Subcutaneous abdominal adipose tissue (tissue), 5 donors: Measurements from ENCODE around the gene ANGPT4.

Experiments
- H3K27ac ChIP-seq: one replicate; pipeline ENCODE4 v1.7.0; 2013; ENCODE audit warnings: low read depth, mild to moderate bottlenecking, inconsistent platforms, low read length, moderate library complexity
- H3K27me3 ChIP-seq, 5 donors: one replicate each; pipeline ENCODE4 v1.7.0; 2013; ENCODE audit warnings: low read length in 5 of 5, inconsistent platforms in 1 of 5; ENCODE audit not compliant: control insufficient read depth in 5 of 5, insufficient read depth in 4 of 5
- H3K36me3 ChIP-seq, 5 donors: one replicate each; pipeline ENCODE4 v1.7.0; 2013; ENCODE audit warnings: low read length in 5 of 5; ENCODE audit not compliant: control insufficient read depth in 5 of 5, insufficient read depth in 5 of 5
- H3K4me1 ChIP-seq, 5 donors: one replicate each; pipeline ENCODE4 v1.7.0; 2013; ENCODE audit warnings: low read length in 5 of 5, mild to moderate bottlenecking in 3 of 5, moderate library complexity in 1 of 5; ENCODE audit not compliant: control insufficient read depth in 5 of 5, insufficient read depth in 5 of 5
- H3K4me3 ChIP-seq, 5 donors: one replicate each; pipeline ENCODE4 v1.7.0; 2013; ENCODE audit warnings: low read length in 5 of 5, low read depth in 1 of 5
- H3K9ac ChIP-seq, 5 donors: one replicate each; pipeline ENCODE4 v1.7.0; 2013; ENCODE audit warnings: low read length in 5 of 5, mild to moderate bottlenecking in 4 of 5, moderate library complexity in 3 of 5
- H3K9me3 ChIP-seq, 5 donors: one replicate each; pipeline ENCODE4 v1.7.0; 2013; ENCODE audit warnings: low read length in 5 of 5; ENCODE audit not compliant: control insufficient read depth in 5 of 5
- donor health status: healthy.
- donor health status: healthy.
- donor health status: healthy.
- donor health status: healthy.
- donor health status: healthy.

Gene ANGPT4

DNA sequence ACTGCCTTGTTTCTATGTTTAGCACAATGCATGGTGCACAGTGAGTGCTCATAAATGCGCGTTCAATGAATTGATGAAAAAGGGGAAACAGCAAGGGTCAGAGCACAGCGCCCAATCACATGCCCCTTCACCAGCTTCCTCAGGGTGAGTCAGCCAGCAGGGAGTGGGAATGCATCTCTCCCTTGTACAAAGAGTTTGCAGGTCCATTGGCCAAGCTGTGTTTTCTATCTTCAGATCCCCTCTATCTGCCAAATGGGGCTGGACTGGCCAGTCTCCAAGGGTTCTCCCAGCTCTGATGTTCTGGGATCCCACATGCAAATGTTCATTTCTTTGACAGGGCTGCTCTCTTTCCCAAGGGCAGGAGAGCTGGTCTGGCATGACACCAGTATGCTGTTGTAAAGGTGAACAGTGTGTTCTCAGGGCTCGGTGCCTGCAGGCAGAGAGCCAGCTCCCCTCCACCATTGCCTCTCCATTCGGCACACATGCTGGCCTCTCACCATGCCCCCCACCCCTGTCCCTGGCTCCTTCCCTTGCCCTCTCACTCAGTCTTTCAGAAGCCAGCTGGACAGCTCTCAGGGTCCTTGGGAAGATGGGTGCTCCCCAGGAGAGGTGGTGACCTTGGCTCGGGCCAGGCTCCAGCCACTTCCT is 25.0 kb downstream of the ANGPT4 start:
- H3K4me1 ChIP-seq = peaks cover 3 to 21% (median 19%) of the 10 kb centered on the region in 5 donors

DNA sequence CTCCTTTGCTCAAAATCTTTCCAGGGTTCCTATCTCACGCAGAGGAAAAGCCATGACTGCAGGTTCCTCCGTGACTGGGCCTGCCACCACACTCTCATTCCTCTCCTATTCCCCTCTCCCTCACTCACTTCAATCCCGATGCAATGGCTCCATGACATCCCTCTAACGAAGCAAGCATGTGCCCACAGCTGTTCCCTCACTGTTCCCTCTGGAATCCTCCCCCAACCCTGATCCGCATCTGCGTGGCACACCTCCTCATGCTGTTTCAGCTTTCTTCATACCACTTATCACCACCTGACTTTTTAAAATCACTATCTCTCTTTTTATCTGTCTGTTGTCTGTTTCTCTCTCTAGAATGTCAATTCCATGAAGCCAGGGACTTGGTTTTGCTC is 25.5 kb downstream of the ANGPT4 start:
- Histone ChIP-seq H3K4me1 (peaks cover 3 to 22% (median 19%) of the 10 kb centered on the region in 5 donors), H3K27ac (no peak overlapping the region), H3K9ac (no peak overlapping the region), H3K4me3 (no peak overlapping the region), H3K9me3 (no peaks in the 10 kb centered on the region), H3K27me3 (peaks cover 0 to 3% (median 0%) of the 10 kb centered on the region in 5 donors), H3K36me3 (no peaks in the 10 kb centered on the region)

More for the DNA sequence above, 25.0 kb downstream of the ANGPT4 start:
- peak overlapping the region in 1 of 5 donors; percentile 24 for H3K4me3 ChIP-seq
- no peak overlapping the region for H3K9ac ChIP-seq
- no peak overlapping the region for H3K27ac ChIP-seq
- peaks cover 0 to 3% (median 0%) of the 10 kb centered on the region in 5 donors for H3K27me3 ChIP-seq
- no peaks in the 10 kb centered on the region for H3K36me3 ChIP-seq
- H3K9me3 ChIP-seq = no peaks in the 10 kb centered on the region

DNA sequence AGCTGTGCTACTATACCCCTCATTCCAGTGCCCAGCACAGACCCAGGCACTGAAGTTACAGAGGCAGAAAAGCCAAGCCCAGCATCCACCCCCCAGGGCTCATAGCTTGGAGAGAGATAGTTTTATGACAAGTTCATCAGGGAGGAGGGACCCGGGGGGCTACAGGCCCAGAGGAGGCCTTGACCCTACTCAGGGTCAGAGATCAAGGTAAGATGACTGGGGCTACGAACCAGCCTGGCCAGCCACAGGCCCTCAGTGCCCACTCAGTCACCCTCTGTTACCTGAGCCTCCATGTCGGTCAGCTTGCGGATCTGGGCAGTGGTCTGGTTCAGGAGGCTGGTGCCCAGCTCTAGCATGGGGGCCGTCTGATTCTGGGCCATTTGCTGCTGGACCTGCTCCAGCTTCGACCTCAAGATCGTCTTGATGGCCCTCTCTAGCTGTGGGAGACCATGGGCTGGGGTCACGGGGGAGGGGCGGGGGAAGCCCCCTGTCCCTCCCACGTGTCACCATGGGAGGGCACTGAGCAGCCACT is 26.1 kb downstream of the ANGPT4 start:
- Histone ChIP-seq H3K9me3 (no peaks in the 10 kb centered on the region), H3K36me3 (no peaks in the 10 kb centered on the region), H3K27me3 (peaks cover 0 to 5% (median 0%) of the 10 kb centered on the region in 5 donors), H3K9ac (no peak overlapping the region), H3K27ac (no peak overlapping the region), H3K4me1 (peaks cover 3 to 29% (median 25%) of the 10 kb centered on the region in 5 donors), H3K4me3 (no peak overlapping the region)

DNA sequence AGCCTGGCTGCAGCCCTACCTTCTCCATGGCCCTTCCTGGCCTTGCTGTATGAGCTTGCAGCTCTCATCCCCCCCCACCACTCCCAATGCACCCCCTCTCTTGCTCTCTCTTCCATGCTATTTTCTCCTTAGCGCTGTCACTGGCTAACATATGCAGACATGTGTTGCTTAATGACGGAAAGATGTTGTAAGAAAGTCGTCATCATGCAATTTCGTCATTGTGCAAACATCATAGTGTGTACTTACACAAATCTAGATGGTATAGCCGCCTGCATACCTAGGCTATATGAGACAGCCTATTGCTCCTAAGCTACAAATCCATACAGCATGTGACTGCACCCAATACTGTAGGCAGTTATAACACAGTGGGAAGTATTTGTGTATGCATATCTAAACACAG is 27.0 kb downstream of the ANGPT4 start:
- Histone ChIP-seq H3K27me3 (peaks cover 0 to 10% (median 0%) of the 10 kb centered on the region in 5 donors), H3K4me3 (no peak overlapping the region), H3K9me3 (no peaks in the 10 kb centered on the region), H3K9ac (no peak overlapping the region), H3K4me1 (peaks cover 3 to 32% (median 28%) of the 10 kb centered on the region in 5 donors), H3K27ac (no peak overlapping the region), H3K36me3 (no peaks in the 10 kb centered on the region)

DNA sequence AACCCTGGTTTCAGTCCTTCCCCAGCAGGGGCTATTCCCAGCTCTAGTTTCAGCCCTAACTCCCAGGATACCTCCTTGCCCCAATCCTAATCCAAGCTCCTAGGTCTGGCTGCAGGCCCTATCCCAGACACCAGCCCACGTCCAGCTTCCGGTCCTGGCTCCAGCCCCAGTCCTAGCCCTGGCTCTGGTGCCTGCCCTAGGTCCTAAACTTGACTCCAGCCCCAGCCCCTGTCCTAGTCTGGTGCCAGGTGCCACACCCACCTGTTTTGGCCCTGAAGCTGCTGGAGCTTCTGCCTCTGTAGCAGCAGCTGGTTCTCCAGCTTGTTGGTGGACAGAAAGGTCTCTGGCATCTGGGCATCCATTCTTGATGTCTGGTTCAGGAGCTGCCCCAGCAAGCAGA is 28.1 kb downstream of the ANGPT4 start:
- Histone ChIP-seq H3K9me3 (no peaks in the 10 kb centered on the region), H3K36me3 (no peaks in the 10 kb centered on the region), H3K27me3 (peaks cover 0 to 10% (median 0%) of the 10 kb centered on the region in 5 donors), H3K9ac (no peak overlapping the region), H3K4me1 (peaks cover 3 to 32% (median 28%) of the 10 kb centered on the region in 5 donors), H3K4me3 (no peak overlapping the region), H3K27ac (no peak overlapping the region)

DNA sequence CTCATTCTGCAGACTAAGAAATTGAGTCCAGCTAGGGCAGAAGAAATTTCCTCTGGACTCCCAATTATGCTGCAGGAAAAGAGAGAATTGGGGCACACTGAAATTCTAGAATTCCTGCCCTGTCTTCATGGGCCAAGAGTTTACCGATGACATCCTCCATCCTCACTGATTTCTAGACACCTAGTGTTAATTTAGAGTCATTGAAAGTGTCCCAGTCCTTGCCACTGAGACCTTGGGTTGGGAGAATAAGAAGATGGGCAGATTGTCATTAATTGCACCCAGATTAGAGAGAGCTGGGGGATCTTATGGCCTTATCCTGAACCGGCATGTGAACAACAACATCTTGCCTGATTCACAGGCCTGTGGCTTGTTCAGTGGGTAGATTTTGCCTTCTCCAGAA is 29.0 kb downstream of the ANGPT4 start:
- peaks cover 3 to 32% (median 28%) of the 10 kb centered on the region in 5 donors for H3K4me1 ChIP-seq
- no peak overlapping the region for H3K27ac ChIP-seq
- no peaks in the 10 kb centered on the region for H3K36me3 ChIP-seq
- H3K9me3 ChIP-seq = no peaks in the 10 kb centered on the region
- no peak overlapping the region for H3K9ac ChIP-seq
- peaks cover 0 to 10% (median 0%) of the 10 kb centered on the region in 5 donors for H3K27me3 ChIP-seq
- no peak overlapping the region for H3K4me3 ChIP-seq

DNA sequence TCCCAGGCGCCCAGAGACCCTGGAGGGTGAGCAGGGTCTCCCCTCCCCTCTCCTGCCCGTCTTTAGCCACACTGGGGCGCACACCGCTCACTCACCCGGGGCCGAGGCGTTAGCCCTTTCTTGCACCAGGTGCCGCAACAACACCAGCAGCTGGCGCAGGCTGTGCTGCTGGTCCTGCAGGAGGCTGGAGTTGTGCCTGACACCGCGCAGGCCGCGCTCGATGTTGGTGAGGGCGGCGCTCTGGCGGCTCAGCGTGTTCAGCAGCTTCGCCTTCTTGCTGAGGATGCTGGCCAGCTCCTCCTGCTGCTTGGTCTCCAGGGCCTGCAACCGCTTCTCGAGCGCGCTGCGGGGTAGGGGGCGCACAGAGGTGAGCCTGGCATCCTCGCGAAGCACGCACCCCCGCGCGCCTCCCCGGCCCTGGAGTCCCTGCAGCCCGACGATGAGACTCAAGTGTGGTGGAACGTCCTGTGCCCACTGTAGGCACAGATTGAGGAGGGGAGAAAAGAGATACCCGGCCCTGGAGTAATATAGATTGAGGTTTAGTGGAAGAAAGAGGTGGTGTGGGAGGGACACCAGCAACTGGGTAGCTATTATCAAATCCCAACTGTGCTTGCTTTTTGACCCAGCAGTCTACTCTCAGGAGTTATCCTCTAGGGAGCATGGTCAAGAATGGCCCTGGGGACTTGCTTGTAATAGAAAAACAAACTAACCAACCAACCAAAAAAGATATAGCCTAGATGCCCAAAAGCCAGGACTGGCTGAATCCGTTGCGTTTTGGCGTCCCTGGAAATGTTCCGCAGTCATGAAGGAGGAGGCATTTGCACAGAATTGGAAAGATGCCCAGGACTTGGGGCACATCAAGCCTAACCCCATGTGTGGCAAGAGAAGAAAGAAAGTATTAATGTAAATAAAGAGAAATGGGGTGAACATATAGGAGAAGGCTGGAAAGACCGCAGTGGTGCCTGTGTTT is 30.9 kb downstream of the ANGPT4 start:
- Histone ChIP-seq H3K27me3 (peaks cover 0 to 7% (median 2%) of the 10 kb centered on the region in 5 donors), H3K36me3 (no peaks in the 10 kb centered on the region), H3K4me3 (no peak overlapping the region), H3K9me3 (no peaks in the 10 kb centered on the region), H3K27ac (no peak overlapping the region), H3K4me1 (peaks cover 0 to 16% (median 15%) of the 10 kb centered on the region in 5 donors), H3K9ac (no peak overlapping the region)

DNA sequence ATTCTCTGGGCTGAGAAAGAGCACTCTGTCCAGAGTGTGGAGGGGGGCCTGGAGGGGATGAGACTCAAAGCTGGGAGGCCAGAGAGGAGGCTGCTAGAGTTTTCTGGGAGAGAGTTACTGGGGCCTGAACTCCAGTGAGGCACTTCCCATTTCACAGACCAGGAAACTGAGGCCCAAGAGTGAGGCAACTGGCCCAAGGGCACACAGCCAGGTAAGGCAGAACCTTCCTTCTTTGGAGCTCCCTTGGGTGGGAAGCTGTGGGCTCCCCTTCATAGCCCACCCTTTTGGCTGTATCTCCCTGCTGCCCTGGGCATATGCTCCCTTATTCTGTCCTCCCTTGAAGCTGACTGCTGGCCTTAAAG is 34.4 kb downstream of the ANGPT4 start:
- Histone ChIP-seq H3K4me3 (no peak overlapping the region), H3K9me3 (no peaks in the 10 kb centered on the region), H3K36me3 (no peaks in the 10 kb centered on the region), H3K4me1 (peaks cover 0 to 11% (median 10%) of the 10 kb centered on the region in 5 donors), H3K9ac (no peak overlapping the region), H3K27me3 (peaks cover 0 to 7% (median 2%) of the 10 kb centered on the region in 5 donors), H3K27ac (no peak overlapping the region)

DNA sequence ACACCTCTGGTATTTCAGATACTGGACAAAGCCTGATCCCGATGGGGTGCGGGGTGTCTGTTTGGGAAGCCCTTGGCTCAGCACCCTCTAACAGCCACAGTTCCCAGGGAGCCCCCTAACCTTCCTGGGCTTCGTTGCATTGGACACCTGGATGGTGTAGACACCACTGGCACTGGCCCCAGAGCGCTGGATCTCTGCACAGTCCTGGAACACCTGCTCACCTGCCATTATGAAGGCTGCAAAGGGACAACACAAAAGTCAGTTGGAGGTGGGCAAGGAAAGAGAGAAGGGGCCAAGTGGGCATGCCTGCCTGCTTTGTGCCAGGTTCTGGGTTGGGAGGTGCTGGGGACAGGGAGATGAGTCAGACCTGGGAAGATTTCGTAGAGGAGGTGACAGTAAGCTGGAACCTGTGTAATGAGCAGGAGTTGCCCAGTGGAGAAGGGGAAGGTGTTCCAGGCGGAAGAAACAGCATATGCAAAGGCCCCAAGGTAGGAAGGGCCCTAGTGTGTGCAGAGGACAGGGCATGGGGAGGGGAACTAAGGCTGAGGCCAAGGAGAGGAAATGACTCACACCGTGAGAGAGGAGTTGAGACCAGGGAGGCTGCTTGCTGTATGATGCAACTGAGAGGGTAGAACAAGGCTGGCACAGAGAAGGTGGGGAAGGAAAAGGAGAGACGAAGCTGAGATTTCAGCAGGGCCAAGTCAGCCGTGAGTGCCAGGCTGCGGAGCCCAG is 34.9 kb downstream of the ANGPT4 start:
- Histone ChIP-seq H3K27me3 (peaks cover 0 to 7% (median 2%) of the 10 kb centered on the region in 5 donors), H3K4me3 (no peak overlapping the region), H3K9ac (no peak overlapping the region), H3K27ac (no peak overlapping the region), H3K9me3 (no peaks in the 10 kb centered on the region), H3K36me3 (no peaks in the 10 kb centered on the region), H3K4me1 (peaks cover 0 to 11% (median 10%) of the 10 kb centered on the region in 5 donors)
